GM19023 (cell line): ENCODE data around the gene GPR27.

Source experiments
- ATAC-seq: cut with Tn5 transposase; IDR thresholded peaks from one replicate; pipeline ENCODE4 v1.9.1; 2021; ENCODE audit warnings: mild to moderate bottlenecking, moderate library complexity; ENCODE audit not compliant: unreplicated experiment

GPR27 gene

GRCh38 chr3:71784201-71784913 lies 30.7 kb downstream of the GPR27 start:
- ATAC-seq = no peak

GRCh38 chr3:71784914-71785531 lies 31.4 kb downstream of the GPR27 start, which contains the start of gene PROK2:
Gene PROK2 (minus strand): TSS chr3:71785148. CDS start chr3:71785052, 96 bp downstream.
- ATAC-seq = no peak

GRCh38 chr3:71785532-71786216 lies 32.0 kb downstream of the GPR27 start:
- no peak for ATAC-seq

GRCh38 chr3:71786217-71786549 lies 32.5 kb downstream of the GPR27 start:
- no peak for ATAC-seq

GRCh38 chr3:71786551-71786950 lies 32.9 kb downstream of the GPR27 start:
- no peak for ATAC-seq

- ATAC-seq = no peak
Observed at GRCh38 chr3:71787851-71788405, 34.3 kb downstream of the GPR27 start.

GRCh38 chr3:71789922-71790321 lies 36.3 kb downstream of the GPR27 start:
- ATAC-seq = no peak

- ATAC-seq = no peak
Observed at GRCh38 chr3:71791634-71792033, 38.0 kb downstream of the GPR27 start.

- ATAC-seq = no peak
Observed at GRCh38 chr3:71796290-71796689, 42.6 kb downstream of the GPR27 start.

GRCh38 chr3:71797455-71797854 lies 43.8 kb downstream of the GPR27 start:
- no peak for ATAC-seq

GRCh38 chr3:71800023-71800422 lies 46.4 kb downstream of the GPR27 start:
- no peak for ATAC-seq

- ATAC-seq = no peak
Observed at GRCh38 chr3:71801986-71802385, 48.3 kb downstream of the GPR27 start.

- no peak for ATAC-seq
Observed at GRCh38 chr3:71803248-71803647, 49.6 kb downstream of the GPR27 start.

GRCh38 chr3:71805199-71805598 lies 51.5 kb downstream of the GPR27 start:
- no peak for ATAC-seq

GRCh38 chr3:71805691-71806090 lies 52.0 kb downstream of the GPR27 start:
- ATAC-seq = no peak
